ENCODE results near the gene PLEKHA8. TPM values are rescaled to one million over a fixed set of nuclear protein-coding genes. Genes with fewer than 3 reads are reported as not detected.
"Not testable (repeated sequence)": the region's sequence is repeated elsewhere in the genome, so short reads cannot be mapped to it uniquely, and the experiment has no call there.

Gene PLEKHA8
- total RNA-seq, 4 donors from 2014 or later, result 6.6 to 16.4 (median 13.1) TPM

- TF ChIP-seq, protein P1, sequence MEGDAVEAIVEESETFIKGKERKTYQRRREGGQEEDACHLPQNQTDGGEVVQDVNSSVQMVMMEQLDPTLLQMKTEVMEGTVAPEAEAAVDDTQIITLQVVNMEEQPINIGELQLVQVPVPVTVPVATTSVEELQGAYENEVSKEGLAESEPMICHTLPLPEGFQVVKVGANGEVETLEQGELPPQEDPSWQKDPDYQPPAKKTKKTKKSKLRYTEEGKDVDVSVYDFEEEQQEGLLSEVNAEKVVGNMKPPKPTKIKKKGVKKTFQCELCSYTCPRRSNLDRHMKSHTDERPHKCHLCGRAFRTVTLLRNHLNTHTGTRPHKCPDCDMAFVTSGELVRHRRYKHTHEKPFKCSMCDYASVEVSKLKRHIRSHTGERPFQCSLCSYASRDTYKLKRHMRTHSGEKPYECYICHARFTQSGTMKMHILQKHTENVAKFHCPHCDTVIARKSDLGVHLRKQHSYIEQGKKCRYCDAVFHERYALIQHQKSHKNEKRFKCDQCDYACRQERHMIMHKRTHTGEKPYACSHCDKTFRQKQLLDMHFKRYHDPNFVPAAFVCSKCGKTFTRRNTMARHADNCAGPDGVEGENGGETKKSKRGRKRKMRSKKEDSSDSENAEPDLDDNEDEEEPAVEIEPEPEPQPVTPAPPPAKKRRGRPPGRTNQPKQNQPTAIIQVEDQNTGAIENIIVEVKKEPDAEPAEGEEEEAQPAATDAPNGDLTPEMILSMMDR (IDR thresholded peaks at IDR 0.05), result peak; percentile 36 to 60 (median 48)
- DNase-seq, result peak; percentile 27
- H3K4me1 ChIP-seq; H3K9me3 ChIP-seq; intact Hi-C loops (cut with DNase I; ENCODE audit: low total_unique reads); H3K36me3 ChIP-seq; H3K27me3 ChIP-seq; H3K4me3 ChIP-seq; H3K27ac ChIP-seq: not testable (repeated sequence)
- WGBS, 2 donors (ENCODE audit: low coverage in 1 of 2), result 18% methylated on average over 3 of the region's 3 CpGs; no CpG with 5 or more reads in 1 of the 2 donors
- in situ Hi-C loops (cut with MboI; ENCODE audit: low pct_ligation_motif_present in 1 of 4, low pct_unique_long_range_greater_than_20kb in 1 of 4, low sequenced_read_pairs in 3 of 4), result loop anchor here in 1 of 4 donors (25.0 kb wide), 2 partner anchors 324 to 424 kb away; no protein-coding TSS in a partner anchor
These were observed 33.6 kb downstream of the PLEKHA8 start for GRCh38 chr7:30061786-30062185.

- H3K27ac ChIP-seq, result no peak overlapping the region
- TF ChIP-seq, protein P1 (IDR thresholded peaks at IDR 0.05), result peak in 4 of 5 experiments; percentile 41 to 47 (median 45)
- TF ChIP-seq POLR2A (IDR thresholded peaks at IDR 0.05) (no peak), EP300 (IDR thresholded peaks at IDR 0.05; ENCODE audit: low read depth) (no peak)
- no peaks in the 10 kb centered on the region for H3K9me3 ChIP-seq
- WGBS, 2 donors (ENCODE audit: low coverage in 1 of 2), result 67 to 71% methylated on average over 1 of the region's 1 CpG
- H3K36me3 ChIP-seq, result peaks cover 0 to 5% (median 2%) of the 10 kb centered on the region in 4 donors
- intact Hi-C loops (cut with DNase I; ENCODE audit: low total_unique reads), result no loop called here
- H3K4me1 ChIP-seq, result peaks cover 0 to 5% (median 0%) of the 10 kb centered on the region in 4 donors
- in situ Hi-C loops (cut with MboI; ENCODE audit: low pct_ligation_motif_present in 1 of 4, low pct_unique_long_range_greater_than_20kb in 1 of 4, low sequenced_read_pairs in 3 of 4), result loop anchor here in 1 of 4 donors (25.0 kb wide), 2 partner anchors 325 to 425 kb away; no protein-coding TSS in a partner anchor
- no peak overlapping the region for H3K4me3 ChIP-seq
- no peaks in the 10 kb centered on the region for H3K27me3 ChIP-seq
- DNase-seq, result no peak
These were observed 34.4 kb downstream of the PLEKHA8 start for GRCh38 chr7:30062587-30062986.

DNA sequence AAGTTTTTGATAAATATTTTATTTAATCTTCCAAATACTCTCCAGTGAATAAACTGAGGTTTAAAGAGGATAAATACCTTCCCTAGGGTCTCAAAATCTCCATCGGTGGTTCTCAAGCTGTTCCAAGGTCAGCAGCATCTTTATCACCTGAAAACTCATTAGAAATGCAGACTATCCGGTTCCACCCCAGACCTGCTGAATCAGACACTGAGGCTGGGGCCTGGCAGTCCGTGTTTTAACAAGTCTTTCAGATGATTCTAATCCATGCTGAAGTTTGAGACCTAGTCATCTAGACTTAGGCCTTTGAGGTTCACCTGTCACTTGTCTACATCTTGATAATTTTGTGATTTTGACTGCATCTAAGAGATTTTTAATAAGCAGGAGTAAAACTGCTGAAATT is 37.5 kb downstream of the PLEKHA8 start:
- no peaks in the 10 kb centered on the region for H3K9me3 ChIP-seq

DNA sequence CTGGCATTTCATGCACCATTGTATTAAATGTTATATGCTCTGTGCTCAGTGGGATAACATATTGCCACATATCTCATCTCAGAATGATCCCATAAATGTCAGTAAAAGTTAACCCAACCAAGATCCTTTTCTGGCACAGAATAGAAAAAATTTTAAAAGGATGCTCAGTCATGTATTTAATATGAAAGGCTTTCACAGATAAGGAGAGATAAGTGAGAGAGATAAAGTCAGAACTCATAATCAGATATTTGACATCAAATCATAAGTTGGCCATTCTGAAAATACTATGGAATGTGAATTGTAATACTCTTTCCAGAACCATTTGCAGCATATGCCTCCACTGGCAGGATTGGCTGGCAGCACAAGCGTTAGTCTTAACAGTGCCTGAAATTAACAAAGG is 38.5 kb downstream of the PLEKHA8 start:
- intact Hi-C loops (cut with DNase I; ENCODE audit: low total_unique reads) (no loop called here), in situ Hi-C loops (cut with MboI; ENCODE audit: low pct_ligation_motif_present in 1 of 4, low pct_unique_long_range_greater_than_20kb in 1 of 4, low sequenced_read_pairs in 3 of 4) (loop anchor here in 1 of 4 donors (25.0 kb wide), 2 partner anchors 329 to 429 kb away; no protein-coding TSS in a partner anchor)
- no peaks in the 10 kb centered on the region for H3K27me3 ChIP-seq
- no peaks in the 10 kb centered on the region for H3K9me3 ChIP-seq
- peaks cover 0 to under 1% (median 0%) of the 10 kb centered on the region in 4 donors for H3K4me1 ChIP-seq
- WGBS, 2 donors (ENCODE audit: low coverage in 1 of 2), result 83 to 100% methylated on average over 1 of the region's 1 CpG
- no peak overlapping the region for H3K27ac ChIP-seq
- TF ChIP-seq EP300 (IDR thresholded peaks at IDR 0.05; ENCODE audit: low read depth), result no peak
- no peak for TF ChIP-seq POLR2A (IDR thresholded peaks at IDR 0.05)
- TF ChIP-seq, protein P1 (IDR thresholded peaks at IDR 0.05), result no peak
- TF ChIP-seq POLR2AphosphoS5 (IDR thresholded peaks at IDR 0.05), result no peak
- no peak for DNase-seq
- H3K36me3 ChIP-seq, result peaks cover 0 to 6% (median 2%) of the 10 kb centered on the region in 4 donors
- no peak overlapping the region for H3K4me3 ChIP-seq

More for the DNA sequence above, 37.5 kb downstream of the PLEKHA8 start:
- no peak overlapping the region for H3K4me3 ChIP-seq
- WGBS, 2 donors (ENCODE audit: low coverage in 1 of 2), result 87 to 95% methylated on average over 3 of the region's 3 CpGs
- H3K27me3 ChIP-seq, result no peaks in the 10 kb centered on the region
- no peak for DNase-seq
- in situ Hi-C loops (cut with MboI; ENCODE audit: low pct_ligation_motif_present in 1 of 4, low pct_unique_long_range_greater_than_20kb in 1 of 4, low sequenced_read_pairs in 3 of 4) (loop anchor here in 1 of 4 donors (25.0 kb wide), 2 partner anchors 328 to 428 kb away; no protein-coding TSS in a partner anchor), intact Hi-C loops (cut with DNase I; ENCODE audit: low total_unique reads) (no loop called here)
- no peak overlapping the region for H3K27ac ChIP-seq
- peaks cover 0 to under 1% (median 0%) of the 10 kb centered on the region in 4 donors for H3K36me3 ChIP-seq
- peaks cover 0 to 5% (median 0%) of the 10 kb centered on the region in 4 donors for H3K4me1 ChIP-seq
- no peak for TF ChIP-seq POLR2A (IDR thresholded peaks at IDR 0.05)
- TF ChIP-seq, protein P1 (IDR thresholded peaks at IDR 0.05), result no peak
- no peak for TF ChIP-seq POLR2AphosphoS5 (IDR thresholded peaks at IDR 0.05)
- TF ChIP-seq EP300 (IDR thresholded peaks at IDR 0.05; ENCODE audit: low read depth), result no peak

Data from transverse colon (tissue), 4 donors.